ENCODE results near the gene ATP8B4.

DNA sequence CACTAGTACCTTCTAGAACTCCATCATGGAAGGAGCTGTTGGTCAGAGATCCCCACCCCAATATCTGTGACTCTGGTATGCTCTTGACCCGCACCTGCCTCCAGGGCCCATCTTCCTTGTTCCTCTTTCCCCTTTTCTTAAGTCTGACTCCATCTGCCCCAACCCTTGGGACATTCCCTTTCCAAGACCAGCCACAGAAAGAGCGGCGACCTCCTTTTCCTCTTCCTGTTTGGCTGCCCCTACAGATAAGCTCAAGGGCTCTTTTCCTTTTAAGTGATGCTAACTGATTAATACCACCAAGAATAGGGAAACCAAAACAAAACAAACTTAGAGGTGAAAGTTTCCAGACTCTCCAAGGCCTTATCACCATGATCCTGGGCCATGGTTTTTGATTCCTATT lies 21.9 kb upstream of the ATP8B4 start:
- TF ChIP-seq POLR2A (IDR thresholded peaks at IDR 0.05), result no peak
- TF ChIP-seq, protein P1, sequence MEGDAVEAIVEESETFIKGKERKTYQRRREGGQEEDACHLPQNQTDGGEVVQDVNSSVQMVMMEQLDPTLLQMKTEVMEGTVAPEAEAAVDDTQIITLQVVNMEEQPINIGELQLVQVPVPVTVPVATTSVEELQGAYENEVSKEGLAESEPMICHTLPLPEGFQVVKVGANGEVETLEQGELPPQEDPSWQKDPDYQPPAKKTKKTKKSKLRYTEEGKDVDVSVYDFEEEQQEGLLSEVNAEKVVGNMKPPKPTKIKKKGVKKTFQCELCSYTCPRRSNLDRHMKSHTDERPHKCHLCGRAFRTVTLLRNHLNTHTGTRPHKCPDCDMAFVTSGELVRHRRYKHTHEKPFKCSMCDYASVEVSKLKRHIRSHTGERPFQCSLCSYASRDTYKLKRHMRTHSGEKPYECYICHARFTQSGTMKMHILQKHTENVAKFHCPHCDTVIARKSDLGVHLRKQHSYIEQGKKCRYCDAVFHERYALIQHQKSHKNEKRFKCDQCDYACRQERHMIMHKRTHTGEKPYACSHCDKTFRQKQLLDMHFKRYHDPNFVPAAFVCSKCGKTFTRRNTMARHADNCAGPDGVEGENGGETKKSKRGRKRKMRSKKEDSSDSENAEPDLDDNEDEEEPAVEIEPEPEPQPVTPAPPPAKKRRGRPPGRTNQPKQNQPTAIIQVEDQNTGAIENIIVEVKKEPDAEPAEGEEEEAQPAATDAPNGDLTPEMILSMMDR (IDR thresholded peaks at IDR 0.05), result no peak

All from thyroid gland (tissue), 4 donors.